A549 (cell line): ENCODE results near the gene FAM200C. TPM values are rescaled to one million over a fixed set of nuclear protein-coding genes. Genes with fewer than 3 reads are reported as not detected.

Experiments used
- ATAC-seq, 2 experiments: fragments of 200-7000 bp in 1 of 2; fragments of >200 bp in 1 of 2; cut with Nextera tagmentation in 1 of 2; cut with Tn5 transposase in 1 of 2; 3 replicates each; pipeline versions ENCODE4 v1.8.0 to v1.9.1; 2018 to 2020; ENCODE audit warnings: mild to moderate bottlenecking in 1 of 2, moderate library complexity in 1 of 2
- CTCF ChIA-PET: fragments of 300-600 bp; sonication (Branson Sonifier 250); formaldehyde crosslinking; extraction: SDS; loops from one replicate; lab custom pipeline; 2021; ENCODE audit warnings: antibody characterized with exemption, inconsistent platforms; lab: Yijun Ruan, JAX
- POLR2A ChIA-PET: fragments of 350-600 bp; formaldehyde crosslinking; extraction: SDS; loops from one replicate; lab custom pipeline; 2021; ENCODE audit warnings: antibody characterized with exemption, inconsistent platforms; lab: Yijun Ruan, JAX
- DNase-seq, 2 experiments: peaks; one replicate each; pipeline versions ENCODE4 v3.0.0 to v3.0.0-alpha.2; 2011 to 2016; ENCODE audit warnings: low read depth in 1 of 2, low spot score in 1 of 2
- FAIRE-seq: peaks from 2 replicates; lab custom pipeline; 2011; peaks lifted over from hg19 to GRCh38; lab: Jason Lieb, UNC
- H3K27ac ChIP-seq, 2 experiments: fragments of >200 bp; sonication (Bioruptor Twin); formaldehyde crosslinking; 3 replicates each; pipeline ENCODE4 v1.5.1; 2016 to 2017
- H3K4me1 ChIP-seq: fragments of >200 bp; sonication (Bioruptor Twin); formaldehyde crosslinking; 3 replicates; pipeline ENCODE4 v1.6.1; 2016
- H3K4me2 ChIP-seq: fragments of >200 bp; sonication (Bioruptor Twin); formaldehyde crosslinking; 3 replicates; pipeline ENCODE4 v1.6.1; 2016
- H3K4me3 ChIP-seq: fragments of >200 bp; sonication (Bioruptor Twin); formaldehyde crosslinking; 3 replicates; pipeline ENCODE4 v1.5.1; 2016
- H3K9me3 ChIP-seq: fragments of >200 bp; sonication (Bioruptor Twin); formaldehyde crosslinking; 3 replicates; pipeline ENCODE4 v1.6.1; 2016
- BHLHE40 ChIP-seq: IDR thresholded peaks from 2 replicates; pipeline ENCODE4 v1.6.1; 2012; ENCODE audit warnings: low read depth, low read length, inconsistent platforms
- CBX2 ChIP-seq: fragments of 200-600 bp; sonication (generic); IDR thresholded peaks from 2 replicates; pipeline ENCODE4 v1.6.1; 2016; ENCODE audit warnings: low read depth, mild to moderate bottlenecking, borderline replicate concordance
- CBX8 ChIP-seq: fragments of 200-600 bp; sonication (generic); IDR thresholded peaks from 2 replicates; pipeline ENCODE4 v1.6.1; 2016
- EHMT2 ChIP-seq: fragments of 200-600 bp; sonication (generic); IDR thresholded peaks from 2 replicates; pipeline ENCODE4 v1.6.1; 2016; ENCODE audit warnings: antibody characterized with exemption, low read depth, mild to moderate bottlenecking, moderate library complexity
- EP300 ChIP-seq, 2 experiments: fragments of >200 bp; sonication (Bioruptor Twin); formaldehyde crosslinking; IDR thresholded peaks; 2 replicates in 1 of 2; 3 replicates in 1 of 2; pipeline ENCODE4 v1.6.1; 2016 to 2017
- ESRRA ChIP-seq: fragments of 150-350 bp; IDR thresholded peaks from 2 replicates; pipeline ENCODE4 v1.6.1; 2014; ENCODE audit warnings: mild to moderate bottlenecking, low read length, borderline replicate concordance
- FOSL2 ChIP-seq, 2 experiments: fragments of 450-650 bp in 1 of 2; fragments of >200 bp in 1 of 2; sonication (Bioruptor Twin) in 1 of 2; formaldehyde crosslinking; IDR thresholded peaks; 2 replicates each; pipeline versions ENCODE4 v1.5.0 to v1.6.1; 2016 to 2020; ENCODE audit warnings: mild to moderate bottlenecking in 1 of 2, moderate library complexity in 1 of 2
- FOXS1 ChIP-seq: fragments of 250-450 bp; sonication (Bioruptor Pico); IDR thresholded peaks from 2 replicates; pipeline ENCODE4 v1.5.0; 2020; ENCODE audit warnings: mild to moderate bottlenecking, moderate library complexity
- GATA3 ChIP-seq: IDR thresholded peaks from 2 replicates; pipeline ENCODE4 v1.6.1; 2012; ENCODE audit warnings: borderline replicate concordance
- HDAC2 ChIP-seq: fragments of 200-600 bp; sonication (generic); IDR thresholded peaks from 2 replicates; pipeline ENCODE4 v1.6.1; 2016
- HEYL ChIP-seq: fragments of 250-450 bp; sonication (Bioruptor Pico); IDR thresholded peaks from 2 replicates; pipeline ENCODE4 v1.8.0; 2021; ENCODE audit warnings: mild to moderate bottlenecking, moderate library complexity
- HOXB13 ChIP-seq: fragments of 250-450 bp; sonication (Bioruptor Pico); IDR thresholded peaks from 2 replicates; pipeline ENCODE4 v1.5.0; 2020; ENCODE audit warnings: low read depth, mild to moderate bottlenecking, moderate library complexity
- JUN ChIP-seq, 2 experiments: fragments of >200 bp; sonication (Bioruptor Twin); formaldehyde crosslinking; IDR thresholded peaks; 2 replicates in 1 of 2; 3 replicates in 1 of 2; pipeline ENCODE4 v1.6.1; 2016 to 2017
- JUNB ChIP-seq: fragments of >200 bp; sonication (Bioruptor Twin); formaldehyde crosslinking; IDR thresholded peaks from 2 replicates; pipeline ENCODE4 v1.6.1; 2016
- KDM1A ChIP-seq: fragments of 200-600 bp; sonication (generic); IDR thresholded peaks from 2 replicates; pipeline ENCODE4 v1.6.1; 2016; ENCODE audit warnings: low read depth, mild to moderate bottlenecking
- MAFK ChIP-seq: fragments of 450-650 bp; IDR thresholded peaks from 2 replicates; pipeline ENCODE4 v1.6.1; 2014; ENCODE audit not compliant: partially characterized antibody
- MAZ ChIP-seq: fragments of 150-350 bp; IDR thresholded peaks from 2 replicates; pipeline ENCODE4 v1.6.1; 2014; ENCODE audit warnings: antibody characterized with exemption, low read depth, low read length, borderline replicate concordance
- MYC ChIP-seq: IDR thresholded peaks from 2 replicates; pipeline ENCODE4 v1.6.1; 2012; ENCODE audit warnings: mild to moderate bottlenecking, inconsistent platforms, low read length, improper control_type of control experiment, borderline replicate concordance
- NFE2L2 ChIP-seq: fragments of 150-350 bp; conservative IDR thresholded peaks from 2 replicates; pipeline ENCODE4 v1.6.1; 2014; ENCODE audit warnings: low read length
- NPAS2 ChIP-seq: fragments of 250-450 bp; sonication (Bioruptor Pico); IDR thresholded peaks from 2 replicates; pipeline ENCODE4 v1.8.0; 2022; ENCODE audit warnings: mild to moderate bottlenecking, moderate library complexity, borderline replicate concordance
- NR3C1 ChIP-seq: fragments of >200 bp; sonication (Bioruptor Twin); formaldehyde crosslinking; IDR thresholded peaks from 3 replicates; pipeline ENCODE4 v1.6.1; 2017
- POLR2A ChIP-seq: IDR thresholded peaks from 2 replicates; pipeline ENCODE4 v1.6.1; 2012; ENCODE audit warnings: mild to moderate bottlenecking, low read length
- ZC3H11A ChIP-seq: fragments of 450-650 bp; IDR thresholded peaks from 2 replicates; pipeline ENCODE4 v1.6.1; 2014; ENCODE audit warnings: antibody characterized with exemption, mild to moderate bottlenecking
- WGBS: methylation state at CpG from one replicate; pipeline ENCODE4 v1.1.6; 2017; ENCODE audit errors: missing lambda C conversion rate; 5-methylcytosine and 5-hydroxymethylcytosine counted together
- polyA plus RNA-seq, 4 experiments: library from polyadenylated mRNA; depleted of rRNA in 3 of 4; stranded (reverse); fragments of >200 nt; fragmentation: RNase III in 1 of 4; extraction: RNeasy Plus Mini Kit Qiagen cat#74134 plus additional on column Dnase treatment in 1 of 4; gene quantifications; 2 replicates in 3 of 4; 3 replicates in 1 of 4; pipeline ENCODE4 v1.2.3, GENCODE V29; 2011 to 2017
- TF ChIP-seq, protein P1 (sequence below): fragments of 200-600 bp; sonication (generic); IDR thresholded peaks from 2 replicates; pipeline ENCODE4 v1.6.1; 2016; ENCODE audit warnings: antibody characterized with exemption, mild to moderate bottlenecking, moderate library complexity
- TF ChIP-seq, protein P2 (sequence below): fragments of 250-450 bp; sonication (Bioruptor Pico); IDR thresholded peaks from 2 replicates; pipeline ENCODE4 v1.5.0; 2020; ENCODE audit warnings: low read depth, mild to moderate bottlenecking, moderate library complexity
- TF ChIP-seq, protein P3 (sequence below): IDR thresholded peaks from 2 replicates; pipeline ENCODE4 v1.6.1; 2012
- TF ChIP-seq, protein P4 (sequence below): IDR thresholded peaks from 2 replicates; pipeline ENCODE4 v1.6.1; 2012; ENCODE audit warnings: low read depth, borderline replicate concordance
- TF ChIP-seq, protein P5 (sequence below): fragments of 450-650 bp; IDR thresholded peaks from 2 replicates; pipeline ENCODE4 v1.6.1; 2014; ENCODE audit warnings: antibody characterized with exemption

FAM200C gene
- polyA plus RNA-seq, 2 of the 4 experiments (the other 2 are of a cell fraction): 2.7 to 4.3 TPM

DNA sequence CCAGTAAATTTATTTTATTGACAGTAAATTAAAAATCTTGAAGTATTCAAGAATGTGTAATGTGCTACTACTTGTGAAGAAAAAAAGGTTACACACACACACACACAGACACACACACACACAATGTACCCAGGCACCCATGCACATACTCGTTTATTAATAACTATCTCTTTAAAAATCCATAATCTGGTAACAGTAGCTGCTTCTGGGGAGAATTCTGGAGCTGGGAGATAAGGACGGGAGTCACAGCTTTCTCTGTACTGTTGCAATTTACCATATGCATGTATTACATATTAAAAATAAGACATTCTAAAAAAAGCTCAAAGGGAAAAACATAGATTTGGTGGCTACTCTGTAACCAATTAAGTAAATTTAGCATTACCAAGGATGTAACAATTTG, 21.5 kb downstream of the FAM200C start:
- Histone ChIP-seq H3K27ac (no peak overlapping the region), H3K4me3 (no peak overlapping the region)
- no peak for ATAC-seq
- DNase-seq: no peak
- 16% methylated on average over 2 of the region's 2 CpGs for WGBS
- TF ChIP-seq HDAC2 (no peak), BHLHE40 (no peak), JUNB (no peak), NPAS2 (CRISPR knock-in tag) (no peak), KDM1A (no peak), NR3C1 (no peak), HEYL (CRISPR knock-in tag) (no peak), POLR2A (no peak), MYC (no peak), GATA3 (no peak), MAZ (no peak)
- TF ChIP-seq, protein P1, sequence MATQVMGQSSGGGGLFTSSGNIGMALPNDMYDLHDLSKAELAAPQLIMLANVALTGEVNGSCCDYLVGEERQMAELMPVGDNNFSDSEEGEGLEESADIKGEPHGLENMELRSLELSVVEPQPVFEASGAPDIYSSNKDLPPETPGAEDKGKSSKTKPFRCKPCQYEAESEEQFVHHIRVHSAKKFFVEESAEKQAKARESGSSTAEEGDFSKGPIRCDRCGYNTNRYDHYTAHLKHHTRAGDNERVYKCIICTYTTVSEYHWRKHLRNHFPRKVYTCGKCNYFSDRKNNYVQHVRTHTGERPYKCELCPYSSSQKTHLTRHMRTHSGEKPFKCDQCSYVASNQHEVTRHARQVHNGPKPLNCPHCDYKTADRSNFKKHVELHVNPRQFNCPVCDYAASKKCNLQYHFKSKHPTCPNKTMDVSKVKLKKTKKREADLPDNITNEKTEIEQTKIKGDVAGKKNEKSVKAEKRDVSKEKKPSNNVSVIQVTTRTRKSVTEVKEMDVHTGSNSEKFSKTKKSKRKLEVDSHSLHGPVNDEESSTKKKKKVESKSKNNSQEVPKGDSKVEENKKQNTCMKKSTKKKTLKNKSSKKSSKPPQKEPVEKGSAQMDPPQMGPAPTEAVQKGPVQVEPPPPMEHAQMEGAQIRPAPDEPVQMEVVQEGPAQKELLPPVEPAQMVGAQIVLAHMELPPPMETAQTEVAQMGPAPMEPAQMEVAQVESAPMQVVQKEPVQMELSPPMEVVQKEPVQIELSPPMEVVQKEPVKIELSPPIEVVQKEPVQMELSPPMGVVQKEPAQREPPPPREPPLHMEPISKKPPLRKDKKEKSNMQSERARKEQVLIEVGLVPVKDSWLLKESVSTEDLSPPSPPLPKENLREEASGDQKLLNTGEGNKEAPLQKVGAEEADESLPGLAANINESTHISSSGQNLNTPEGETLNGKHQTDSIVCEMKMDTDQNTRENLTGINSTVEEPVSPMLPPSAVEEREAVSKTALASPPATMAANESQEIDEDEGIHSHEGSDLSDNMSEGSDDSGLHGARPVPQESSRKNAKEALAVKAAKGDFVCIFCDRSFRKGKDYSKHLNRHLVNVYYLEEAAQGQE: no peak
- TF ChIP-seq, protein P2, sequence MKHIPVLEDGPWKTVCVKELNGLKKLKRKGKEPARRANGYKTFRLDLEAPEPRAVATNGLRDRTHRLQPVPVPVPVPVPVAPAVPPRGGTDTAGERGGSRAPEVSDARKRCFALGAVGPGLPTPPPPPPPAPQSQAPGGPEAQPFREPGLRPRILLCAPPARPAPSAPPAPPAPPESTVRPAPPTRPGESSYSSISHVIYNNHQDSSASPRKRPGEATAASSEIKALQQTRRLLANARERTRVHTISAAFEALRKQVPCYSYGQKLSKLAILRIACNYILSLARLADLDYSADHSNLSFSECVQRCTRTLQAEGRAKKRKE (CRISPR knock-in tag): no peak
- TF ChIP-seq, protein P3, sequence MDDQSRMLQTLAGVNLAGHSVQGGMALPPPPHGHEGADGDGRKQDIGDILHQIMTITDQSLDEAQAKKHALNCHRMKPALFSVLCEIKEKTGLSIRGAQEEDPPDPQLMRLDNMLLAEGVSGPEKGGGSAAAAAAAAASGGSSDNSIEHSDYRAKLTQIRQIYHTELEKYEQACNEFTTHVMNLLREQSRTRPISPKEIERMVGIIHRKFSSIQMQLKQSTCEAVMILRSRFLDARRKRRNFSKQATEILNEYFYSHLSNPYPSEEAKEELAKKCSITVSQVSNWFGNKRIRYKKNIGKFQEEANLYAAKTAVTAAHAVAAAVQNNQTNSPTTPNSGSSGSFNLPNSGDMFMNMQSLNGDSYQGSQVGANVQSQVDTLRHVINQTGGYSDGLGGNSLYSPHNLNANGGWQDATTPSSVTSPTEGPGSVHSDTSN: no peak
- TF ChIP-seq, all 56 proteins: peak for 0
- Histone ChIP-seq H3K4me2 (no peak overlapping the region), H3K9me3 (no peaks in the 10 kb centered on the region), H3K4me1 (no peaks in the 10 kb centered on the region)
- ChIA-PET CTCF (interaction anchor here (5.0 to 5.7 kb wide), 2 partner anchors 12 to 33 kb away, joined by 22 to 31 read pairs; no protein-coding TSS in a partner anchor), POLR2A (no interaction called here)
- FAIRE-seq: no peak

DNA sequence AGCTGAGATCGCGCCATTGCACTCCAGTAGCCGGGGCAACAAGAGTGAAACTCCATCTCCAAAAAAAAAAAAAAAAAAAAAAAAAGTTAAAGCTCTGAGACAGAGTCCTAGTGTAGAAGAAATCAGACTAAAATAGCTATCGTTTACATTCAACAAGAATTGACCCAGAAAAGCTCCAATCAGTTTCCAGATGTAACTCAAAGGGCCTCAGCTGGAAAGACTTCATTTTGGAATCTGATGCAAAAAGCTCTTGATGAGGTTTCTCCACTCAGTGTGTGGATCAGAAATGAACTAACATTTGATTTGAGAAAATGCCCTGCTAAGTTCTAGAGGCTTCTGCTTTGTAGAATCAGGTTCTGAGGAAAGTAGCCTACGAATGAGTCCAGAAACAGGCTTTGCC, 22.2 kb downstream of the FAM200C start:
- DNase-seq (no peak), FAIRE-seq (no peak), ATAC-seq (no peak)
- Histone ChIP-seq H3K27ac (no peak overlapping the region), H3K4me3 (no peak overlapping the region), H3K9me3 (no peaks in the 10 kb centered on the region), H3K4me1 (no peaks in the 10 kb centered on the region), H3K4me2 (no peak overlapping the region)
- 86% methylated on average over 5 of the region's 5 CpGs for WGBS
- ChIA-PET POLR2A (no interaction called here), CTCF (interaction anchor here (1.1 to 5.7 kb wide), 4 partner anchors 13 to 356 kb away, joined by 3 to 22 read pairs (median 4); no protein-coding TSS in a partner anchor)
- no peak for TF ChIP-seq MAFK
- TF ChIP-seq FOXS1 (CRISPR knock-in tag): no peak
- no peak for TF ChIP-seq POLR2A
- TF ChIP-seq HOXB13 (CRISPR knock-in tag): no peak
- no peak for TF ChIP-seq ZC3H11A
- no peak for TF ChIP-seq JUN (IDR thresholded peaks at IDR 0.05)
- TF ChIP-seq EP300 (IDR thresholded peaks at IDR 0.05): no peak
- TF ChIP-seq, protein P4, sequence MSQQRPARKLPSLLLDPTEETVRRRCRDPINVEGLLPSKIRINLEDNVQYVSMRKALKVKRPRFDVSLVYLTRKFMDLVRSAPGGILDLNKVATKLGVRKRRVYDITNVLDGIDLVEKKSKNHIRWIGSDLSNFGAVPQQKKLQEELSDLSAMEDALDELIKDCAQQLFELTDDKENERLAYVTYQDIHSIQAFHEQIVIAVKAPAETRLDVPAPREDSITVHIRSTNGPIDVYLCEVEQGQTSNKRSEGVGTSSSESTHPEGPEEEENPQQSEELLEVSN: no peak
- TF ChIP-seq KDM1A: no peak
- no peak for TF ChIP-seq EHMT2
- TF ChIP-seq, protein P5, sequence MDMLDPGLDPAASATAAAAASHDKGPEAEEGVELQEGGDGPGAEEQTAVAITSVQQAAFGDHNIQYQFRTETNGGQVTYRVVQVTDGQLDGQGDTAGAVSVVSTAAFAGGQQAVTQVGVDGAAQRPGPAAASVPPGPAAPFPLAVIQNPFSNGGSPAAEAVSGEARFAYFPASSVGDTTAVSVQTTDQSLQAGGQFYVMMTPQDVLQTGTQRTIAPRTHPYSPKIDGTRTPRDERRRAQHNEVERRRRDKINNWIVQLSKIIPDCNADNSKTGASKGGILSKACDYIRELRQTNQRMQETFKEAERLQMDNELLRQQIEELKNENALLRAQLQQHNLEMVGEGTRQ: no peak
- TF ChIP-seq CBX8: no peak
- TF ChIP-seq FOSL2 (IDR thresholded peaks at IDR 0.05): no peak
- no peak for TF ChIP-seq FOSL2 (CRISPR knock-in tag; IDR thresholded peaks at IDR 0.05)
- TF ChIP-seq ESRRA: no peak
- TF ChIP-seq NFE2L2: no peak
- no peak for TF ChIP-seq CBX2
